Vagina (tissue), 2 donors: Measurements from ENCODE around the gene ITGA11. TPM values are rescaled to one million over a fixed set of nuclear protein-coding genes. Genes with fewer than 3 reads are reported as not detected.

Experiments
- DNase-seq, 2 donors: peaks; one replicate each; pipeline ENCODE4 v3.0.0-alpha.2; 2017; ENCODE audit errors: extremely low spot score in 2 of 2
- H3K27ac ChIP-seq: fragments of 200-600 bp; sonication (generic); one replicate; pipeline ENCODE4 v1.5.1; 2019
- H3K27me3 ChIP-seq: fragments of 200-600 bp; sonication (generic); one replicate; pipeline ENCODE4 v1.5.1; 2019
- H3K36me3 ChIP-seq, 2 donors: fragments of 200-600 bp; sonication (generic); one replicate each; pipeline ENCODE4 v1.5.1; 2017 to 2019
- H3K4me1 ChIP-seq: fragments of 200-600 bp; sonication (generic); one replicate; pipeline ENCODE4 v1.5.1; 2019
- H3K4me3 ChIP-seq, 2 donors: fragments of 200-600 bp; sonication (generic); 1 replicate in 1 of 2; 2 replicates in 1 of 2; pipeline ENCODE4 v1.5.1; 2016 to 2019
- H3K9me3 ChIP-seq: fragments of 200-600 bp; sonication (generic); one replicate; pipeline ENCODE4 v1.5.1; 2019
- CTCF ChIP-seq, 3 experiments: fragments of 450-650 bp in 2 of 3; fragments of 200-600 bp in 1 of 3; sonication (generic) in 1 of 3; IDR thresholded peaks; one replicate each; pipeline ENCODE4 v1.5.1; 2017 to 2019; ENCODE audit warnings: antibody characterized with exemption in 3 of 3, mild to moderate bottlenecking in 2 of 3, moderate library complexity in 2 of 3
- POLR2A ChIP-seq, 2 donors: fragments of 450-650 bp; IDR thresholded peaks; one replicate each; pipeline ENCODE4 v1.6.1; 2017; ENCODE audit warnings: antibody characterized with exemption in 2 of 2, mild to moderate bottlenecking in 2 of 2, moderate library complexity in 2 of 2
- POLR2AphosphoS5 ChIP-seq, 2 donors: sonication (generic); formaldehyde crosslinking; IDR thresholded peaks; one replicate each; pipeline ENCODE4 v1.9.0; 2017; ENCODE audit warnings: antibody characterized with exemption in 2 of 2, mild to moderate bottlenecking in 2 of 2, low read depth in 1 of 2; ENCODE audit not compliant: insufficient read depth in 1 of 2
- intact Hi-C: fragments of 100-400 bp; cut with DNase I; formaldehyde crosslinking; loops from one replicate; pipeline ENCODE4 v1.15.1; 2023
- total RNA-seq: library from RNA; depleted of rRNA; stranded (reverse); fragments of >200 nt; gene quantifications from one replicate; pipeline ENCODE4 v1.2.3, GENCODE V29; 2016

Gene ITGA11
- total RNA-seq, 1 donor from 2014 or later: 15.5 TPM

- Histone ChIP-seq H3K4me1 (no peaks in the 10 kb centered on the region), H3K27ac (no peak overlapping the region), H3K27me3 (no peaks in the 10 kb centered on the region), H3K4me3 (no peak overlapping the region), H3K9me3 (no peaks in the 10 kb centered on the region), H3K36me3 (no peaks in the 10 kb centered on the region)
- TF ChIP-seq POLR2AphosphoS5 (IDR thresholded peaks at IDR 0.05; ENCODE audit: insufficient read depth in 1 of 2, low read depth in 1 of 2) (no peak), CTCF (IDR thresholded peaks at IDR 0.05) (no peak), POLR2A (IDR thresholded peaks at IDR 0.05) (no peak)
- no peak for DNase-seq
- intact Hi-C loops: no loop called here
Observed at GRCh38 chr15:68326711-68327354, 105.1 kb downstream of the ITGA11 start.

DNA sequence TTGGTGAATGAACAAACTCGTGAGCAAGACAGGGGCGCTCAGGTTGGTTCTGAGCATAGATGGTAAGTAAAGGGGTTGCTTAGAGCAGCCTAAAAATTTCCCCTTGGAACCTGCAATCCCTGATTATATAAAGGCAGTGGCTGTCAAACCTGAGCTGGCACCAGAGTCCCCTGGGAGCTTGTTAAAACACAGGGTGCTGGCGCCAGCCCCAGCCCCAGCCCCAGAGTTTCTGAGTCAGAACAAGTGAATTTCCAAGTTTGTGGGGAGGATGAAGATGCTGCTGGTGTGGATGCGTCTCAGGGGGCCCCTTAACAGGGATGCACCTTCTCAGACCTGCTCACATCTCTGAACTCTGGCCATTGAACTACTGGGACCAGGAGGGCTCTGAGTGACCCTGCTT is 106.2 kb downstream of the ITGA11 start:
- no peaks in the 10 kb centered on the region for H3K27me3 ChIP-seq
- intact Hi-C loops: no loop called here
- H3K4me3 ChIP-seq: no peak overlapping the region
- no peaks in the 10 kb centered on the region for H3K9me3 ChIP-seq
- TF ChIP-seq CTCF (IDR thresholded peaks at IDR 0.05): no peak
- no peak for TF ChIP-seq POLR2AphosphoS5 (IDR thresholded peaks at IDR 0.05; ENCODE audit: insufficient read depth in 1 of 2, low read depth in 1 of 2)
- TF ChIP-seq POLR2A (IDR thresholded peaks at IDR 0.05): no peak
- H3K36me3 ChIP-seq: no peaks in the 10 kb centered on the region
- H3K4me1 ChIP-seq: no peaks in the 10 kb centered on the region
- H3K27ac ChIP-seq: no peak overlapping the region
- no peak for DNase-seq

DNA sequence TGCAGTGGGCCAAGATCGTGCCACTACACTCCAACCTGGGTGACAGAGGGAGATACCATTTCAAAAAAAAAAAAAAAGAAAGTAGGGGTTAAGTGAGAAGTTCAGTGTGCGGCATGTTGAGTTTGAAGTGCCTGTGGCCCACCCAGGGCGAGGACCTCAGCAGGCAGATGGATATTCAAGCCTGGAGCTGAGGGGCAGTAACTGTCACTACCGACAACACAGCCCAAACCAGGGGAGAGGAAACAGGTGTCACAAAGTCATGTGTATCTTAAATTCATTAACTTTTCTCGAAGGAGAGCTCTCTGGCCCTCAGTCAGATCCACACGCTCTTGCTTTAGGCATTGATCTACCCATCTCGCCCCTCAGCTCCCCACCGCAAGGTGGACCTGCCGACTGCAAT is 109.2 kb downstream of the ITGA11 start:
- TF ChIP-seq CTCF (IDR thresholded peaks at IDR 0.05): no peak
- TF ChIP-seq POLR2AphosphoS5 (IDR thresholded peaks at IDR 0.05; ENCODE audit: insufficient read depth in 1 of 2, low read depth in 1 of 2): no peak
- TF ChIP-seq POLR2A (IDR thresholded peaks at IDR 0.05): no peak
- Histone ChIP-seq H3K27ac (no peak overlapping the region), H3K27me3 (no peaks in the 10 kb centered on the region), H3K36me3 (no peaks in the 10 kb centered on the region), H3K4me1 (no peaks in the 10 kb centered on the region), H3K4me3 (no peak overlapping the region), H3K9me3 (no peaks in the 10 kb centered on the region)
- intact Hi-C loops: no loop called here
- no peak for DNase-seq

GRCh38 chr15:68321229-68321628 is 110.7 kb downstream of the ITGA11 start:
- TF ChIP-seq POLR2A (IDR thresholded peaks at IDR 0.05): no peak
- no peak for TF ChIP-seq POLR2AphosphoS5 (IDR thresholded peaks at IDR 0.05; ENCODE audit: insufficient read depth in 1 of 2, low read depth in 1 of 2)
- TF ChIP-seq CTCF (IDR thresholded peaks at IDR 0.05): no peak
- no peak for DNase-seq
- no peaks in the 10 kb centered on the region for H3K36me3 ChIP-seq
- H3K4me1 ChIP-seq: no peaks in the 10 kb centered on the region
- intact Hi-C loops: no loop called here
- no peak overlapping the region for H3K4me3 ChIP-seq
- H3K27me3 ChIP-seq: no peaks in the 10 kb centered on the region
- H3K27ac ChIP-seq: no peak overlapping the region
- no peaks in the 10 kb centered on the region for H3K9me3 ChIP-seq

DNA sequence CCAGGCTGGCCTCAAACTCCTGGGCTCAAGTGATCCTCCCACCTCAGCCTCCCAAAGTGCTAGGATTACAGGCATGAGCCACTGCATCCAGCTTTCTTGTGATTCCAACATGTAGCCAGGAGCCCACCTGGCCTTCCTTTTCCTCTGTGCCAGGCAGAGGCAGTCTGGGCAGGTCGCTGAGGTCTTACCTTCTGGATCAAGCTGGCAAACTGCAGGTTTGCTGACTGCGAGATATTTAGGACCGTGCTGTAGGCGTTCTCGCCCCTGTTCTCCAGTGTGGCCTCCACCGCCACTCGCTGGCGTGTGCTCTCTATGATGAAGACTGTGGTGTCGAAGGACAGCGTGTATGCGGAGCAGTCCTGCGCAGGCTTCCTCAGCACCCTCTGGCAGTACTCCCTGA is 112.0 kb downstream of the ITGA11 start:
- H3K9me3 ChIP-seq: no peaks in the 10 kb centered on the region
- no peaks in the 10 kb centered on the region for H3K4me1 ChIP-seq
- H3K27ac ChIP-seq: no peak overlapping the region
- no peaks in the 10 kb centered on the region for H3K36me3 ChIP-seq
- no peak for DNase-seq
- intact Hi-C loops: no loop called here
- TF ChIP-seq POLR2A (IDR thresholded peaks at IDR 0.05) (no peak), POLR2AphosphoS5 (IDR thresholded peaks at IDR 0.05; ENCODE audit: insufficient read depth in 1 of 2, low read depth in 1 of 2) (no peak), CTCF (IDR thresholded peaks at IDR 0.05) (no peak)
- no peak overlapping the region for H3K4me3 ChIP-seq
- no peaks in the 10 kb centered on the region for H3K27me3 ChIP-seq
